Neural cell (in vitro differentiated cells): ENCODE measurements around the gene OR2F1.

ENCODE experiments used
- CTCF ChIP-seq: fragments of 450-650 bp; IDR thresholded peaks from 2 replicates; pipeline ENCODE4 v1.5.1; 2014; ENCODE audit warnings: antibody characterized with exemption, mild to moderate bottlenecking, moderate library complexity; ENCODE audit not compliant: poor library complexity, severe bottlenecking
- EP300 ChIP-seq: fragments of 450-650 bp; conservative IDR thresholded peaks from 2 replicates; pipeline ENCODE4 v1.6.1; 2014; ENCODE audit warnings: antibody characterized with exemption, mild to moderate bottlenecking, moderate library complexity; ENCODE audit not compliant: poor library complexity, severe bottlenecking
- EZH2 ChIP-seq: fragments of 200-600, 300-800 bp; shearing (Covaris generic), sonication (generic); IDR thresholded peaks from 2 replicates; pipeline ENCODE4 v1.6.1; 2014; ENCODE audit warnings: antibody characterized with exemption, low read length, borderline replicate concordance, mild to moderate bottlenecking; ENCODE audit not compliant: insufficient read depth, poor library complexity, severe bottlenecking
- POLR2AphosphoS5 ChIP-seq: IDR thresholded peaks from 2 replicates; pipeline ENCODE4 v1.6.1; 2012
- TAF1 ChIP-seq: IDR thresholded peaks from 2 replicates; pipeline ENCODE4 v1.6.1; 2012; ENCODE audit warnings: low read depth

- TF ChIP-seq POLR2AphosphoS5 = no peak
- no peak for TF ChIP-seq EZH2
- no peak for TF ChIP-seq CTCF
- TF ChIP-seq TAF1 = no peak
- TF ChIP-seq EP300 = no peak
These were observed 4.1 kb downstream of the OR2F1 start for GRCh38 chr7:143958781-143959180.
